Measurements from ENCODE around the gene LAMC1.

DNA sequence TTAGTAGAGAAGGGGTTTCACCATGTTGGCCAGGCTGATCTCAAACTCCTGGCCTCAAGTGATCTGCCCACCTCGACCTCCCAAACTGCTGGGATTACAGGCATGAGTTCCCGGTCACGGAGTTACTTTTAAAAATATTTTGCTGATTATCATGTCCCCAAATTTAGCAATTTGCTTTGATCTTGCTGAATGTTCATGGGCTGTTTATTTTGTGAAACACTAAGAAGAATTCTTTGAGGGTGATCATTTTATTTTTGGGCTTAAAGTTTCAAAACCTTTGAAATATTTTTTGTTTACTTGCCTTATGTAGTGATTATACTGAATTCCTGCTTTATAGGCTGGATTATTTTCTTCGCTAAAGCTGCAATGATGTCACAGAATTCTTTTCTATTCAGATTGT lies 11.4 kb upstream of the LAMC1 start:
- TF ChIP-seq, protein P1, sequence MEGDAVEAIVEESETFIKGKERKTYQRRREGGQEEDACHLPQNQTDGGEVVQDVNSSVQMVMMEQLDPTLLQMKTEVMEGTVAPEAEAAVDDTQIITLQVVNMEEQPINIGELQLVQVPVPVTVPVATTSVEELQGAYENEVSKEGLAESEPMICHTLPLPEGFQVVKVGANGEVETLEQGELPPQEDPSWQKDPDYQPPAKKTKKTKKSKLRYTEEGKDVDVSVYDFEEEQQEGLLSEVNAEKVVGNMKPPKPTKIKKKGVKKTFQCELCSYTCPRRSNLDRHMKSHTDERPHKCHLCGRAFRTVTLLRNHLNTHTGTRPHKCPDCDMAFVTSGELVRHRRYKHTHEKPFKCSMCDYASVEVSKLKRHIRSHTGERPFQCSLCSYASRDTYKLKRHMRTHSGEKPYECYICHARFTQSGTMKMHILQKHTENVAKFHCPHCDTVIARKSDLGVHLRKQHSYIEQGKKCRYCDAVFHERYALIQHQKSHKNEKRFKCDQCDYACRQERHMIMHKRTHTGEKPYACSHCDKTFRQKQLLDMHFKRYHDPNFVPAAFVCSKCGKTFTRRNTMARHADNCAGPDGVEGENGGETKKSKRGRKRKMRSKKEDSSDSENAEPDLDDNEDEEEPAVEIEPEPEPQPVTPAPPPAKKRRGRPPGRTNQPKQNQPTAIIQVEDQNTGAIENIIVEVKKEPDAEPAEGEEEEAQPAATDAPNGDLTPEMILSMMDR (IDR thresholded peaks at IDR 0.05) = no peak
- TF ChIP-seq POLR2A (IDR thresholded peaks at IDR 0.05) = no peak
